Uterus (tissue), 4 donors: Measurements from ENCODE around the gene DBH. TPM values are rescaled to one million over a fixed set of nuclear protein-coding genes. Genes with fewer than 3 reads are reported as not detected.

ENCODE experiments used
- DNase-seq, 2 donors: peaks; one replicate each; pipeline ENCODE4 v3.0.0-alpha.2; 2019 to 2020
- H3K27ac ChIP-seq, 2 donors: fragments of 200-600 bp; sonication (generic); 1 replicate in 1 of 2; 2 replicates in 1 of 2; pipeline ENCODE4 v1.5.1; 2016 to 2018
- H3K27me3 ChIP-seq, 2 donors: fragments of 200-600 bp; sonication (generic); one replicate each; pipeline ENCODE4 v1.5.1; 2018 to 2019; ENCODE audit warnings: control low read depth in 1 of 2
- H3K36me3 ChIP-seq, 2 donors: fragments of 200-600 bp; sonication (generic); one replicate each; pipeline ENCODE4 v1.5.1; 2019; ENCODE audit warnings: control low read depth in 1 of 2
- H3K4me1 ChIP-seq, 2 donors: fragments of 200-600 bp; sonication (generic); one replicate each; pipeline ENCODE4 v1.5.1; 2018 to 2019; ENCODE audit warnings: control low read depth in 1 of 2
- H3K4me3 ChIP-seq, 2 donors: fragments of 200-600 bp; sonication (generic); 1 replicate in 1 of 2; 2 replicates in 1 of 2; pipeline ENCODE4 v1.5.1; 2018 to 2019; ENCODE audit warnings: mild to moderate bottlenecking in 1 of 2
- H3K9me3 ChIP-seq, 2 donors: fragments of 200-600 bp; sonication (generic); one replicate each; pipeline ENCODE4 v1.5.1; 2019; ENCODE audit warnings: control low read depth in 1 of 2
- CTCF ChIP-seq, 4 experiments: fragments of 200-600 bp in 2 of 4; fragments of 450-650 bp in 2 of 4; sonication (generic) in 2 of 4; IDR thresholded peaks; one replicate each; pipeline ENCODE4 v1.5.1; 2016 to 2019; ENCODE audit warnings: antibody characterized with exemption in 4 of 4, mild to moderate bottlenecking in 2 of 4, moderate library complexity in 1 of 4
- POLR2A ChIP-seq, 2 donors: fragments of 450-650 bp; IDR thresholded peaks; one replicate each; pipeline ENCODE4 v1.6.1; 2016; ENCODE audit warnings: antibody characterized with exemption in 2 of 2, mild to moderate bottlenecking in 1 of 2, moderate library complexity in 1 of 2
- intact Hi-C: fragments of 100-400 bp; cut with DNase I; formaldehyde crosslinking; loops from one replicate; pipeline ENCODE4 v1.15.1; 2023; ENCODE audit warnings: low total_unique reads
- total RNA-seq, 4 donors: library from RNA; depleted of rRNA in 3 of 4; stranded (reverse); fragments of >200 nt in 3 of 4; gene quantifications; one replicate each; pipeline versions ENCODE4 v1.1.0 to v1.2.4, GENCODE V29; 2014 to 2023
- donor health status: DM: yes; HTN: yes; CAD: no.

DBH gene
- total RNA-seq, 4 donors from 2014 or later = 1.3 TPM; not detected in 3

- Histone ChIP-seq H3K4me3 (no peak overlapping the region), H3K4me1 (no peaks in the 10 kb centered on the region), H3K27me3 (no peaks in the 10 kb centered on the region), H3K36me3 (no peaks in the 10 kb centered on the region), H3K9me3 (no peaks in the 10 kb centered on the region), H3K27ac (peak overlapping the region in 1 of 2 donors; percentile 20)
- TF ChIP-seq CTCF (IDR thresholded peaks at IDR 0.05) = no peak
- TF ChIP-seq POLR2A (IDR thresholded peaks at IDR 0.05) = no peak
- no peak for DNase-seq
- intact Hi-C loops = no loop called here
Observed at GRCh38 chr9:133684936-133685361, 48.8 kb downstream of the DBH start.

GRCh38 chr9:133685653-133686609 is 49.8 kb downstream of the DBH start:
- no peaks in the 10 kb centered on the region for H3K36me3 ChIP-seq
- intact Hi-C loops = no loop called here

GRCh38 chr9:133686642-133687575 is 50.7 kb downstream of the DBH start:
- no peaks in the 10 kb centered on the region for H3K27me3 ChIP-seq
- H3K4me1 ChIP-seq = no peaks in the 10 kb centered on the region
- H3K9me3 ChIP-seq = no peaks in the 10 kb centered on the region
- no peak for TF ChIP-seq CTCF (IDR thresholded peaks at IDR 0.05)
- TF ChIP-seq POLR2A (IDR thresholded peaks at IDR 0.05) = no peak
- intact Hi-C loops = no loop called here
- no peaks in the 10 kb centered on the region for H3K36me3 ChIP-seq
- H3K4me3 ChIP-seq = no peak overlapping the region
- DNase-seq = no peak
- no peak overlapping the region for H3K27ac ChIP-seq

More at GRCh38 chr9:133685653-133686609, 49.8 kb downstream of the DBH start:
- no peak overlapping the region for H3K4me3 ChIP-seq
- H3K9me3 ChIP-seq = no peaks in the 10 kb centered on the region
- no peaks in the 10 kb centered on the region for H3K27me3 ChIP-seq
- TF ChIP-seq CTCF (IDR thresholded peaks at IDR 0.05) (no peak), POLR2A (IDR thresholded peaks at IDR 0.05) (no peak)
- no peak for DNase-seq
- no peak overlapping the region for H3K27ac ChIP-seq
- H3K4me1 ChIP-seq = no peaks in the 10 kb centered on the region

- intact Hi-C loops = no loop called here
- no peaks in the 10 kb centered on the region for H3K27me3 ChIP-seq
- DNase-seq = no peak
Observed at GRCh38 chr9:133687856-133688761, 51.9 kb downstream of the DBH start.

More at GRCh38 chr9:133687856-133688761, 51.9 kb downstream of the DBH start:
- Histone ChIP-seq H3K4me3 (no peak overlapping the region), H3K4me1 (no peaks in the 10 kb centered on the region), H3K27ac (no peak overlapping the region), H3K36me3 (no peaks in the 10 kb centered on the region), H3K9me3 (no peaks in the 10 kb centered on the region)
- no peak for TF ChIP-seq POLR2A (IDR thresholded peaks at IDR 0.05)
- TF ChIP-seq CTCF (IDR thresholded peaks at IDR 0.05) = no peak
